Kidney glomerular epithelial cell (primary cell): Measurements from ENCODE around the gene GRIP2.

Source experiments
- DNase-seq: peaks from one replicate; lab custom pipeline; 2025; lab: John Stamatoyannopoulos, UW

GRIP2 gene

GRCh38 chr3:14561051-14561960 is 21.2 kb upstream of the GRIP2 start:
- peak; percentile 17 for DNase-seq

- no peak for DNase-seq
Observed at GRCh38 chr3:14560110-14560509, 20.0 kb upstream of the GRIP2 start.

- no peak for DNase-seq
Observed at GRCh38 chr3:14558029-14558428, 17.9 kb upstream of the GRIP2 start.

GRCh38 chr3:14555835-14556234 is 15.7 kb upstream of the GRIP2 start:
- no peak for DNase-seq

- DNase-seq: no peak
Observed at GRCh38 chr3:14554715-14555114, 14.6 kb upstream of the GRIP2 start.

GRCh38 chr3:14553871-14554270 is 13.7 kb upstream of the GRIP2 start:
- no peak for DNase-seq

- DNase-seq: no peak
Observed at GRCh38 chr3:14552717-14553116, 12.6 kb upstream of the GRIP2 start.

- peak; percentile 6 for DNase-seq
Observed at GRCh38 chr3:14552041-14552648, 12.0 kb upstream of the GRIP2 start.

- DNase-seq: peak; percentile 15
Observed at GRCh38 chr3:14550651-14551611, 10.8 kb upstream of the GRIP2 start.

GRCh38 chr3:14550181-14550580 is 10.0 kb upstream of the GRIP2 start:
- no peak for DNase-seq

- DNase-seq: no peak
Observed at GRCh38 chr3:14549256-14549919, 9.2 kb upstream of the GRIP2 start.

GRCh38 chr3:14548321-14548729 is 8.2 kb upstream of the GRIP2 start:
- DNase-seq: peak; percentile 3

GRCh38 chr3:14547693-14548092 is 7.6 kb upstream of the GRIP2 start:
- DNase-seq: no peak

GRCh38 chr3:14546041-14546440 is 5.9 kb upstream of the GRIP2 start:
- DNase-seq: no peak

GRCh38 chr3:14545251-14545635 is 5.1 kb upstream of the GRIP2 start:
- DNase-seq: no peak

- DNase-seq: no peak
Observed at GRCh38 chr3:14544282-14545250, 4.4 kb upstream of the GRIP2 start.

- DNase-seq: no peak
Observed at GRCh38 chr3:14543446-14543845, 3.3 kb upstream of the GRIP2 start.

- DNase-seq: no peak
Observed at GRCh38 chr3:14542656-14543055, 2.5 kb upstream of the GRIP2 start.

GRCh38 chr3:14541646-14542045 is 1.5 kb upstream of the GRIP2 start:
- DNase-seq: no peak

- no peak for DNase-seq
Observed at GRCh38 chr3:14540821-14541385, 761 bp upstream of the GRIP2 start.
